AG04450 (cell line): ENCODE data around the gene SUFU. TPM values are rescaled to one million over a fixed set of nuclear protein-coding genes. Genes with fewer than 3 reads are reported as not detected.

Source experiments
- CTCF ChIA-PET: fragments of 300-600, 350-600 bp; formaldehyde crosslinking; extraction: SDS; loops from one replicate; lab custom pipeline; 2022; ENCODE audit warnings: antibody characterized with exemption, inconsistent platforms; lab: Charles Lee
- POLR2A ChIA-PET: fragments of 350-600 bp; formaldehyde crosslinking; extraction: SDS; loops from one replicate; lab custom pipeline; 2021; ENCODE audit warnings: antibody characterized with exemption, inconsistent platforms; lab: Yijun Ruan, JAX
- DNase-seq: peaks from one replicate; pipeline ENCODE4 v3.0.0-alpha.2; 2011; ENCODE audit warnings: low read depth, low spot score
- H3K27ac ChIP-seq: one replicate; pipeline ENCODE4 v1.5.1; 2012; ENCODE audit warnings: low read depth, low read length, control low read depth
- H3K27me3 ChIP-seq: one replicate; pipeline ENCODE4 v1.6.0; 2012; ENCODE audit warnings: low read length; ENCODE audit not compliant: control insufficient read depth, insufficient read depth
- H3K4me3 ChIP-seq: 2 replicates; pipeline ENCODE4 v1.5.1; 2011; ENCODE audit warnings: mild to moderate bottlenecking, low read depth, low read length, control low read depth
- H3K9me3 ChIP-seq: 2 replicates; pipeline ENCODE4 v1.5.1; 2012; ENCODE audit warnings: low read length; ENCODE audit not compliant: control insufficient read depth, insufficient read depth
- polyA plus RNA-seq: library from polyadenylated mRNA; depleted of rRNA; stranded (reverse); fragments of >200 nt; gene quantifications from 2 replicates; pipeline ENCODE4 v1.2.3, GENCODE V29; 2011
- TF ChIP-seq, protein P1 (sequence below): IDR thresholded peaks from 2 replicates; pipeline ENCODE4 v1.5.1; 2011; ENCODE audit warnings: low read depth, low read length, control low read depth, inconsistent platforms

SUFU gene
- polyA plus RNA-seq, 1 experiment: 11.0 TPM

- DNase-seq: no peak
- TF ChIP-seq, protein P1, sequence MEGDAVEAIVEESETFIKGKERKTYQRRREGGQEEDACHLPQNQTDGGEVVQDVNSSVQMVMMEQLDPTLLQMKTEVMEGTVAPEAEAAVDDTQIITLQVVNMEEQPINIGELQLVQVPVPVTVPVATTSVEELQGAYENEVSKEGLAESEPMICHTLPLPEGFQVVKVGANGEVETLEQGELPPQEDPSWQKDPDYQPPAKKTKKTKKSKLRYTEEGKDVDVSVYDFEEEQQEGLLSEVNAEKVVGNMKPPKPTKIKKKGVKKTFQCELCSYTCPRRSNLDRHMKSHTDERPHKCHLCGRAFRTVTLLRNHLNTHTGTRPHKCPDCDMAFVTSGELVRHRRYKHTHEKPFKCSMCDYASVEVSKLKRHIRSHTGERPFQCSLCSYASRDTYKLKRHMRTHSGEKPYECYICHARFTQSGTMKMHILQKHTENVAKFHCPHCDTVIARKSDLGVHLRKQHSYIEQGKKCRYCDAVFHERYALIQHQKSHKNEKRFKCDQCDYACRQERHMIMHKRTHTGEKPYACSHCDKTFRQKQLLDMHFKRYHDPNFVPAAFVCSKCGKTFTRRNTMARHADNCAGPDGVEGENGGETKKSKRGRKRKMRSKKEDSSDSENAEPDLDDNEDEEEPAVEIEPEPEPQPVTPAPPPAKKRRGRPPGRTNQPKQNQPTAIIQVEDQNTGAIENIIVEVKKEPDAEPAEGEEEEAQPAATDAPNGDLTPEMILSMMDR: no peak
- Histone ChIP-seq H3K27me3 (no peaks in the 10 kb centered on the region), H3K27ac (no peak overlapping the region), H3K9me3 (no peaks in the 10 kb centered on the region; the same call in 1 of the 2 replicates), H3K4me3 (peak overlapping the region; percentile 69)
- ChIA-PET POLR2A (interaction anchor here (0.6 to 1.9 kb wide), 9 partner anchors 9 to 96 kb away, joined by 3 to 14 read pairs (median 7); partner anchors contain the start of genes ARL3 and SFXN2), CTCF (interaction anchor here (0.6 kb wide), 1 partner anchor 137 kb away, joined by 3 read pairs; the partner anchor contains the start of gene SUFU)
Observed at GRCh38 chr10:102641402-102641801, 137.6 kb downstream of the SUFU start.

DNA sequence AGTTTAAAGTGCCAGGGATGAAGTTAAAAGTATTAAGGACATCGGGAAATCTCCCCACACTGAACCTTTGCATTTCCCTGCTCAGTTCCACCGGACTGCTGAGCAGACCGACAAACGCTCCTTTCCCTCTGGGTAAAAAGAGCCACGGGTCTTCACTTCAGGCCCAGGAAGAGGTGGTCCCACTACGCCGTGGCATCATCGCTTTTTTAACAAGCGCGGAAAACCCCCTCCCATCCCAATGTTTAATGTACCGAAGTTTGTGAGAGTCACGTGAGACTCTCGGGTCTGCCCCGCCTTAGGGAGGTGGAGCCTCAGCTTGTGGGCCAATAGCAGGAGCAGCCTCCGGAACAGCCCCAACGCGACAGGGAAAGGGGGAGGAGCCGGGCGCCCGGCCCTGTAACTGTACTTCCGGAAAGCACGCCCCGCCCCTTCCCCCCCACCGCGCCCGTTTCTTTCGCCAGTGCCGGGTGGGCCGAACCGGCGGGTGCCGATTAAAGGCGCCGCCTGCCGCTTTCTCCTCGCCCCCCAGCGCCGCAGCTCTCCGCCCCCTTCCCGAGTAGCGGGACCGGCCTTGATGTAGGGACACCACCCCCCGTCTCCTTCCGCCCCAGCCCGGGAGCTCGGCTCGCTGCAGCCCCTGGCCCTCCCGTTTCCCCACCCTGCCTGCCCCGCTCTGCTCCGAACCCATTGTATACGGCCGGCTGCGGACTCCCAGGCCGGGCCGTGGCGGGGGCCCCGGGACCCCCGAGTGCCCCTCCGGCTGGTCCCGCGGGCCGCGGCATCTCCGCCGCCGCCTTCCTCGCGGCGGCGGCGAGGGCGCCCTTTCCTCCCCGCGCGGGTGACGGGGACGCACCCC is 138.3 kb downstream of the SUFU start:
- ChIA-PET CTCF (interaction anchor here (0.6 kb wide), 1 partner anchor 138 kb away, joined by 3 read pairs; the partner anchor contains the start of gene SUFU), POLR2A (interaction anchor here (0.6 to 1.9 kb wide), 11 partner anchors 10 to 95 kb away, joined by 3 to 14 read pairs (median 7); partner anchors contain the start of genes ARL3 and SFXN2)
- Histone ChIP-seq H3K27ac (peak overlapping the region; percentile 77), H3K9me3 (no peaks in the 10 kb centered on the region; the same call in 1 of the 2 replicates), H3K27me3 (no peaks in the 10 kb centered on the region), H3K4me3 (peak overlapping the region; percentile 74)
- TF ChIP-seq, protein P1: no peak
- DNase-seq: peak; percentile 94

DNA sequence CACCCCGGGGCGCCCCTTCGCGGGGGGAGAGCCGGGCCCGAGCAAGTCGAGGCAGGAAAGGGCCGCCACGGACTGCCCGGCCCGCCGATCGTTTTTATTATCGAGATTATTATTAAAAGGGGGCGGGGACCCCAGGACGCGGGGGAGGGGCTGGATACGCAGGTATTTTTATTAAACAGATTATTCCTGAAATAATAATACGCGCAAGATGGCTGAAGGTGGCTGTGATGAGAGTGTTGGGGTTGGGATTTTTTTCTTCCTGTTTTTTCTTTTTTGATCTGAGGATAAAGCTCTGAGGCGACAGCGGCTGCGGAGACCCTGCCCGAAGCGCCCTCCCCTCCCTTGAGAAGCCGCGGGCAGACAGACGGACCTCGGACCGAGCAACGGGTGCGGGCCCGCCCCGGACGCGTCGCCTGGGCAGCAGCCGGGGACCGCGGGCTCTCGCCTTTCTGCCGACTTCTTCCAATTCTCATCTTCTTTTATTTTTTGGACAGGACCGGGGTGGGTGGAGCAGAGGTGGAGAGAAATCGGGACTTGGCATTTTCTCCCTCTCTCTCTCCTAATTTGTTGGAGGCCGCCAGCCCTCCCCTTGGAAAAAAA is 139.1 kb downstream of the SUFU start:
- no peak for DNase-seq
- Histone ChIP-seq H3K27me3 (no peaks in the 10 kb centered on the region), H3K4me3 (peak overlapping the region; percentile 74), H3K9me3 (no peaks in the 10 kb centered on the region; the same call in 1 of the 2 replicates), H3K27ac (peak overlapping the region; percentile 73)
- POLR2A ChIA-PET: interaction anchor here (0.9 to 1.9 kb wide), 3 partner anchors 10 to 18 kb away, joined by 5 to 14 read pairs (median 7); no protein-coding TSS in a partner anchor
- CTCF ChIA-PET: no interaction called here
- TF ChIP-seq, protein P1: no peak

DNA sequence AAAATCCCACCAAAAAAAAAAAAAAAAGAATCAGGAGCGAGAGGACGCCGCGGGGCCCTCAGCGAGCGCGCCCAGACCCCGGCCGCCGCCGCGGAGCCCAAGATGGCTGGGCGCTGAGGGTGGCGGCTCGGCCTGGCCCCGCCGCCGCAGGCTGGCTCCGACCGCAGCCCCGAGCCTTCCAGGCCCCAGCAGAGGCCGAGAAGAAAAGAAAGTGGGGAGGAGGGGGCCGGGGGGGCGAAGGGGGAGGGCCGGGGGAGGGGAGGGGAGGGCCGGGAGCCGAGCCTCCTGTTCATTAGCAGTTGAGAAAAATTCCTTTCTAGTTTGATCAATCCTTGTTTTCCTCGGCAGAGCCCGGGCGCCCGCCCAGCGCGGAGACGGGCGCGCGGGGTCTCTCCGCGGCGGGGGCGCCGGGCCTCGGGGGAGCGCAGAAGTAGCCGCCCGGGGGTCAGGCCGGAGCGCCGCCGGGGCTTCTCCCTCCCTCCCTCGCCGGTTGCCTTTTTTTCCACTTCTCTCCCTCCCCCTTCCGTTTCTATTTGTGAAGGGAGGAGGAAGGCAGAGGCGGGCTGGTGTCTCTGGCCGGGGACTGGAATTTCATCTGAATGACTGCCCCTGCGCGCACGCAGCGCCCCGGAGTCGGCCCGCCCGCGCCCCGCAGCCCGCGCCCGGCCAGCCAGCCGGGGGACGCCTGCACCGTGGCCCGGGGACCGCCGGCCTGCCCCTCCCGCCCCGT is 139.7 kb downstream of the SUFU start:
- DNase-seq: no peak
- CTCF ChIA-PET: interaction anchor here (1.0 kb wide), 1 partner anchor 32 kb away, joined by 6 read pairs; no protein-coding TSS in a partner anchor
- POLR2A ChIA-PET: interaction anchor here (0.7 to 1.8 kb wide), 3 partner anchors 14 to 71 kb away, joined by 3 to 11 read pairs (median 3); partner anchors contain the start of genes ARL3 and SFXN2
- H3K4me3 ChIP-seq: peak overlapping the region; percentile 74
- H3K27ac ChIP-seq: peak overlapping the region; percentile 73
- TF ChIP-seq, protein P1: no peak
- no peaks in the 10 kb centered on the region for H3K27me3 ChIP-seq
- no peaks in the 10 kb centered on the region; the same call in 1 of the 2 replicates for H3K9me3 ChIP-seq
